GM18508 (cell line): ENCODE measurements around the gene BLTP2.
"Not testable (repeated sequence)": the region's sequence is repeated elsewhere in the genome, so short reads cannot be mapped to it uniquely, and the experiment has no call there.

Source experiments
- ATAC-seq: cut with Tn5 transposase; IDR thresholded peaks from one replicate; pipeline ENCODE4 v1.9.1; 2021; ENCODE audit warnings: moderate number of reproducible peaks; ENCODE audit not compliant: insufficient read depth, unreplicated experiment

The BLTP2 gene

GRCh38 chr17:28644787-28645575 is at the start of gene BLTP2:
TSS of gene BLTP2 (minus strand) at chr17:28645158. CDS start at chr17:28645056, 102 bp downstream.
- ATAC-seq = peak; percentile 52

- no peak for ATAC-seq
Observed at GRCh38 chr17:28693869-28694268, 48.9 kb upstream of the BLTP2 start.

- ATAC-seq = no peak
Observed at GRCh38 chr17:28689011-28689410, 44.1 kb upstream of the BLTP2 start.

DNA sequence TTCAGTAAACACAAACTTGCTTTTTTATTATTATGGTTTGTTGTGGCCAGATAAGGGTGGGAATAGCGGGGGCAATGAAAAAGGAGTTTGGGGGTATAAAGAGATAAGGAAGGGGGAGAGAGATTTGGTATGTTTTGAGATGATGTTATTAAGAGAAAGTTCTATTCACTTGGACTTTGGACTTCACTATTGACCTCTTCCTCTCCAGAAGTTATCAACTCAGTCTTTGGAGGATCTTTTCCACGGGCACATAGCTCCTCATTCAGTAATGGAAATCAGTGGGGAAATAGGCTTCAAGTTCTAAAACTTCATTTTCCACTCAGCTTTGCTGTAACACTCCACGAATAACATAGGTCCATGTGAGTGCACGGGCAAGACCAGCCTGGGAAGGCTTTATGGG is 43.5 kb upstream of the BLTP2 start:
- ATAC-seq = no peak

DNA sequence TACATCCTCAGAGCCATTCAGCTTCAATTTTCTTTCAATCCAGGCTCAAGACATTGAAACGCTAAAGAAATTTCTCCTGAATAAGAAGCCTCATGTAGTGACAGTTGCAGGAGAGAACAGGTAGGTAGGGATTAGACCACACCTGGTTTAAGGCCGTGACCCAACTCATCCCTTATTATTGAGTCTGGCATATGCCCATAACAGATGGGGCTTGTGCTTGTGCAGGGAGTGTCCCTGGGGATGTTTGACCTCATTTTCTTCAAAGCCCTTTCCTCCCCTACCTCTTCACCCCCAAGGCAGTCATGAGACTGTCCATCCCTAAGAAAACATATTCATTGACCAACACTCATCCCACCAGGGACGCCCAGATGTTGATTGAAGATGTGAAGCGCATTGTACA is 41.3 kb upstream of the BLTP2 start:
- ATAC-seq = no peak

DNA sequence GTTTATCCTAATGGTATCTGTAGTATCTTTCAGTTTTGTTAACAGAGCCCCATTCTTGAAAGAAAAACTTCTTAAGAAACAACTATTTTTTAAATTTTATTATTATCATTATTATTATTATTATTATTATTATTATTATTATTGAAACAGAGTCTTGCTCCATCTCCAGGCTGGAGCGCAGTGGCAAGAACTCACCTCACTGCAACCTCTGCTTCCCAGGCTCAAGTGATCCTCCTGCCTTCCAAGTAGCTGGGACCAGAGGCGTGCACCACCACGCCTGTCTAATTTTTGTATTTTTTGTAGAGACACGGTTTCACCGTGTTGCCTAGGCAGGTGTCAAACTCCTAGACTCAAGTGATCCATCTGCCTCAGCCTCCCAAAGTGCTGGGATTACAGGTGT is 40.4 kb upstream of the BLTP2 start:
- no peak for ATAC-seq

GRCh38 chr17:28684963-28685362 is 40.0 kb upstream of the BLTP2 start:
- no peak for ATAC-seq

- ATAC-seq = no peak
Observed at GRCh38 chr17:28682655-28683054, 37.7 kb upstream of the BLTP2 start.

DNA sequence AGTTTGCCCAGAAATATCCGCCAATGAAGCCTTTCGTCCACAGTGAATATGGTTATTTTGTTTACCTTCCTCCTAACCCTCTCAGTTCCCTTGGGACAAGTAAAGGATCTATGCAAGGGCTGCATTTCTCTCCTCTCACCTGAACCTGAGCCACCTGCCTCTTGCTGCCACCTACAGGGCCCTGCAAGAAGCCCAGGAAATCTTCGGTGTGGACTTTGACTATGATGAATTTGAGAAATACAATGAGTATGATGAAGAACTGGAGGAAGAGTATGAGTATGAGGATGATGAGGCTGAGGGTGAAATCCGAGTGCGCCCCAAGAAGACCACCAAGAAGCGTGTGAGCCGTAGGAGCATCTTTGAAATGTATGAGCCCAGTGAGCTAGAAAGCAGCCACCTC is 31.0 kb upstream of the BLTP2 start:
- no peak for ATAC-seq

- ATAC-seq = no peak
Observed at GRCh38 chr17:28675490-28675889, 30.5 kb upstream of the BLTP2 start.

GRCh38 chr17:28669918-28670317 is 25.0 kb upstream of the BLTP2 start:
- ATAC-seq = no peak

GRCh38 chr17:28667870-28668269 is 22.9 kb upstream of the BLTP2 start:
- ATAC-seq = no peak

GRCh38 chr17:28665994-28666393 is 21.0 kb upstream of the BLTP2 start:
- ATAC-seq = no peak

- no peak for ATAC-seq
Observed at GRCh38 chr17:28663723-28664122, 18.8 kb upstream of the BLTP2 start.

DNA sequence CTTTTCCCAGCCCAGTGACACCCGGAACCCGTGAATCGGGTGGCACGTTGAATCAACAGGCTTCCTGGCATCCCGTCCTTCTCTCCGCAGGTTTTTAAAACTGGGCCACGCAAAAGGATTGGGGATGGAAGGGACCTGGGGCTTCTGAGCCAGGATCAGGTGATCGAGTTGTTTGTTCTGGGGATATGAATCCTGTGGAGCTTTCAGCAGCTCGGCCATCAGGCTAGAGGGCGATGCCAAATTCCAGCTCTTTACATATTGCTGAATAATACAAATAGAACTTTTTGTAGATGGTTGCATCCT is 17.5 kb upstream of the BLTP2 start:
- no peak for ATAC-seq

- ATAC-seq = peak; percentile 45
Observed at GRCh38 chr17:28661635-28662526, 16.9 kb upstream of the BLTP2 start, which contains the start of the genes SDF2 and SUPT6H. TSS of gene SDF2 (minus strand) at chr17:28661906. CDS start at chr17:28661876, 30 bp downstream. TSS of gene SUPT6H (plus strand) at chr17:28662205. CDS start at chr17:28673402, 11,197 bp downstream.

DNA sequence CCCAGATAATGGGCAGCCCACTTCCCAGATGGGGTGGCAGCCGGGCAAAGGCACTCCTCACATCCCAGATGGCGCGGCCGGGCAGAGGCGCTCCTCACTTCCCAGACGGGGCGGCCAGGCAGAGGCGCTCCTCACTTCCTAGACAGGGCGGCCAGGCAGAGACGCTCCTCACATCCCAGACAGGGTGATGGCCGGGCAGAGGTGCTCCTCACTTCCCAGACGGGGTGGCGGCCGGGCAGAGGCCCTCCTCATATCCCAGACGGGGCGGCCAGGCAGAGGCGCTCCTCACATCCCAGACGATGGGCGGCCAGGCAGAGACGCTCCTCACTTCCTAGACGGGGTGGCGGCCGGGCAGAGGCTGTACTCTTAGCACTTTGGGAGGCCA is 14.5 kb upstream of the BLTP2 start:
- not testable (repeated sequence) for ATAC-seq

- not testable (repeated sequence) for ATAC-seq
Observed at GRCh38 chr17:28658766-28659496, 14.0 kb upstream of the BLTP2 start.

DNA sequence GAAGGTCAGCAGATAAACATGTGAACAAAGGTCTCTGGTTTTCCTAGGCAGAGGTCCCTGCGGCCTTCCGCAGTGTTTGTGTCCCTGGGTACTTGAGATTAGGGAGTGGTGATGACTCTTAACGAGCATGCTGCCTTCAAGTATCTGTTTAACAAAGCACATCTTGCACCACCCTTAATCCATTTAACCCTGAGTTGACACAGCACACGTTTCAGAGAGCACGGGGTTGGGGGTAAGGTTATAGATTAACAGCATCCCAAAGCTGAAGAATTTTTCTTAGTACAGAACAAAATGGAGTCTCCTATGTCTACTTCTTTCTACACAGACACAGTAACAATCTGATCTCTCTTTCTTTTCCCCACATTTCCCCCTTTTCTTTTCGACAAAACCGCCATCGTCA is 13.4 kb upstream of the BLTP2 start:
- ATAC-seq = not testable (repeated sequence)

DNA sequence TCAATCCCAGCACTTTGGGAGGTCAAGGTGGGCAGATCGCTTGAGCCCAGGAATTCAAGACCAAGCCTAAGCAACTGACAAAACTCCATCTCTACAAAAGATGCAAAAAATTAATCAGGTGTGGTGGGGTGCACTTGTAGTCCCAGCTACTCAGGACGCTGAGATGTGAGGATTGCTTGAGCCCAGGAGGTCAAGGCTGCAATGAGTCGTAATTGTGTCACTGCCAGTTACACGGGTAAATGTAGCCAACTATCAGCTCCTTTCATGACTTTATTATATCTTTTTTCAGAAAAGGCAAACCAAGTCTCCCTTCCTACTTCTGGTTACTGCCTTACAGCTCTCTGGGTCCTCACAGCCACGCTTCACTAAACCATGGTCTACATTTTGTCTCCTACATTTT is 12.8 kb upstream of the BLTP2 start:
- ATAC-seq = no peak

- ATAC-seq = no peak
Observed at GRCh38 chr17:28655160-28655559, 10.2 kb upstream of the BLTP2 start.
